IPS-NIHi7 (cell line): Measurements from ENCODE around the gene BMP4.
"Not testable (repeated sequence)": the region's sequence is repeated elsewhere in the genome, so short reads cannot be mapped to it uniquely, and the experiment has no call there.

ENCODE experiments used
- DNase-seq: peaks from one replicate; pipeline ENCODE4 v3.0.0; 2012; ENCODE audit warnings: mixed read lengths; ENCODE audit errors: extremely low spot score

BMP4 gene

DNA sequence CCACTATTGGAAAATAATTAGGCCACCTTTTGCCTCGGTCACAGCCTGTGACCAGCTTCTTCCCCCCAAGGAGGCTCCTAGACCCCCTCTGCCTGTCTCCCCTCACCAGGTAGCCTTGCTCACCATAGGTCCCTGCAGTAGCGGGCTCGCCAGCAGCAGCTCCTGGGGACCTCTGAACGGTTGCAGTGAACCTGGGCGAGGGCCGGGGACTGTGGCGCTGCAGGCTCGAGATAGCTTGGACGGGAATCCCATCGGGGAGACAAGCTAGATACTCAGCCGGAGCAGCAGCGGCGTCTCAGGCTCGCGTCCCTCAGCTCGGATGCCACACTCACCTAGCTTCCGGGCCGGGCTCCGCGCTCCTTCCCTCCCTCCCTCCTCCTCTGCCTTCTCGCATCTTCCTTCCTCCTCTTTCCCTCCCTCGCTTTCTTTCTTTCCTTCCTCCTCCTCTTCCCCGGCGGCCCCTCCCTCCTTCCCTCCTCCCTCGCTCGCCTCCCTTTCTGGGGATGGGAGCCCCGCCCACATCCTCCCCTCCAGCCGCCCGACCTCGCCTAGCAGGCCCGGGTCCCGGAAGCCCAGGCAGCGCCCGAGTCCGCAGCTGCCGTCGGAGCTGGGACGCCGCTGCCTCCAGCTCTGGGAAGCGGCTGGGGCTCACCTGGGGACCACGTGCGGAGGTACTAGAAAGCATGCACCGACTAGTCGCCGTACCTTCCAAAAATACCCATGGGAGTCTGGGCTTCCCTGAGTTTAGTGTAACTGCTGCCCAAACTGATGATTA lies at the start of gene BMP4:
Gene BMP4, minus strand, starts transcription at position 399 of the 775 bp plus-strand sequence. CDS start 4,603 bp downstream, outside the sequence.
- DNase-seq, result peak; percentile 86

GRCh38 chr14:54003064-54003463 lies 46.4 kb upstream of the BMP4 start:
- DNase-seq, result no peak

DNA sequence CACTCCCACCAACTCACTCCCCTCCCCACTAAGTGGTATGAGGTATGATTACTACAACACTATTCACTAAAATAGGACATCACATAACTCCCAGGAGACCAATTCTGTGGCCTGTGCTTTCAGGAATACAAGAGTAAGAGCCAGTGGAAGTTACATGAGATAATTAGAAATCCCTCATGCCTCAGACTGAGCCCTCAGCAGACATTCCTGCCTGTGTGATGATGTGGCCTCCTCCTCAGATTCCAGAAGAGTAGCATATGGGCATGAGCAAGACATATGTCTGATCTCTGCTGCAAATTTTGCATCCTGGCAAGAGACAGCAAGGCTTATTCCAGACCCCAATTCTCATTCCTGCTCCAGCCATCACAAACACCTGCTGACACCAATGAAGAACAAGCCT lies 46.0 kb upstream of the BMP4 start:
- no peak for DNase-seq

- DNase-seq, result peak; percentile 52
Measured at GRCh38 chr14:54001189-54001878, 44.7 kb upstream of the BMP4 start.

GRCh38 chr14:54000341-54000811 lies 43.8 kb upstream of the BMP4 start:
- DNase-seq, result no peak

GRCh38 chr14:53999061-53999488 lies 42.5 kb upstream of the BMP4 start:
- DNase-seq, result no peak

- DNase-seq, result no peak
Measured at GRCh38 chr14:53996041-53996440, 39.4 kb upstream of the BMP4 start.

DNA sequence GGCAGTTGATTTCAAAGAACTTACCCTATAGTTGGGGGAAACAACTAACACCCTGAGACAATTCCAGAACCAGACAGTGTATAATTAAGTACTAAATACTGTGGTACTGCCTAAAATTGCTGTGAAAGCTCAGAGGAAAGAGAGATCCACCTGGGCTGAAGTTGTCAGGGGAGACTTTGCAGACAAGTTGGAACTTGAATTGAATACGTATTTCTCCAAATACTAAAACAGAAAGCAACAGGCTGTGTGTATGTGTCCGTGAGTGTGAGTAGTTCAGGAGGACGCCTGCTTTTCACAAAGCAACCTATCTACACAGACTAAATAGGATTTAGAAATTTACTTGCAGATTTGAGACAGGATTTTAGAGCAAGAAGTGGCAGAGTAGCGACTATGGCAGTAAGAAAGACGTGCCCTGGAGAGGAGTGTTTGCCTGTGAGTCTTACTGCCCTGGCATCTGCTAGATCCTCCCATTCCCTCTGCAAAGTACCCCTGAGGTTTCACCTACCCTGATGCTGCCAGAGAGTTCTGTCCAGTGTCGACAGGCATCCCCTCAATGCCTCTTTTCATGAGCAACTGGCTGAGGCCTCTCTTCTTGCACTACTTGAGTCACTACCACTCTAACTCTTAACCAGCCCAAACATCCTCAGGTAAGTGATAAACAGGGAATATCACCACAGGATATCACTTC lies 37.4 kb upstream of the BMP4 start:
- no peak for DNase-seq

DNA sequence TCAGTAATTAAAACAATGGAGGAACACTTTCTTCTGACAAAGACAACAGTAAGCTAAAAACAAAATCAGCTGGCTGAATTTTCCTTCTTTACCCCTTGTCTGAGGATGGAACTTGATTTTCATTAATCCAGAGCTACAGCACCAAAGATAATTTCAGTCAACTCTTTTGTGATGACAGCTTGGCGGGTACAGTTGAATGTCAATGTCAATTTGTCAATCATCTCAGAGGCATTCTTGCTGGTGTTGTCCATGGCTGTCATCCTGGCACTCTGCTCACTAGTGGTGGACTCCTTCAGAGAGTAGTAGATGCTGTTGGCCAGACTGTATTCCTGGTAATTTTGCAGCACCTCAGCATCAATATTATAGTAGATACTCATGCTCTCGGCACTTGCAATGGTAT lies 34.4 kb upstream of the BMP4 start:
- no peak for DNase-seq

DNA sequence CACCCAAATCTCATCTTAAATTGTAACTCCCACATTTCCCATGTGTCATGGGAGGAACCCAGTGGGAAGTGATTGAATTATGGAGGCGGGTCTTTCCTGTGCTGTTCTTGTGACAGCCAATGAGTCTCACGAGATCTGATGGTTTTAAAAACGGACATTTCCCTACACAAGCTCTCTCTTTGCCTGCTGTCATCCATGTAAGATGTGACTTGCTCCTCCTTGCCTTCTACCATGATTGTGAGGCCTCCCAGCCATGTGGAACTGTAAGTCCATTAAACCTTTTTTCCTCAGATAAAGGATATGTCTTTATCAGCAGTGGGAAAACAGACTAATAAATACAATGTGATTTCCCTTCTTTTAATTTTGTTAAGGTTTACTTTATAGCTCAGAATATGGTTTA lies 30.1 kb upstream of the BMP4 start:
- not testable (repeated sequence) for DNase-seq

GRCh38 chr14:53984958-53985357 lies 28.3 kb upstream of the BMP4 start:
- not testable (repeated sequence) for DNase-seq

- no peak for DNase-seq
Measured at GRCh38 chr14:53983112-53983511, 26.5 kb upstream of the BMP4 start.

- DNase-seq, result no peak
Measured at GRCh38 chr14:53982546-53982945, 25.9 kb upstream of the BMP4 start.

DNA sequence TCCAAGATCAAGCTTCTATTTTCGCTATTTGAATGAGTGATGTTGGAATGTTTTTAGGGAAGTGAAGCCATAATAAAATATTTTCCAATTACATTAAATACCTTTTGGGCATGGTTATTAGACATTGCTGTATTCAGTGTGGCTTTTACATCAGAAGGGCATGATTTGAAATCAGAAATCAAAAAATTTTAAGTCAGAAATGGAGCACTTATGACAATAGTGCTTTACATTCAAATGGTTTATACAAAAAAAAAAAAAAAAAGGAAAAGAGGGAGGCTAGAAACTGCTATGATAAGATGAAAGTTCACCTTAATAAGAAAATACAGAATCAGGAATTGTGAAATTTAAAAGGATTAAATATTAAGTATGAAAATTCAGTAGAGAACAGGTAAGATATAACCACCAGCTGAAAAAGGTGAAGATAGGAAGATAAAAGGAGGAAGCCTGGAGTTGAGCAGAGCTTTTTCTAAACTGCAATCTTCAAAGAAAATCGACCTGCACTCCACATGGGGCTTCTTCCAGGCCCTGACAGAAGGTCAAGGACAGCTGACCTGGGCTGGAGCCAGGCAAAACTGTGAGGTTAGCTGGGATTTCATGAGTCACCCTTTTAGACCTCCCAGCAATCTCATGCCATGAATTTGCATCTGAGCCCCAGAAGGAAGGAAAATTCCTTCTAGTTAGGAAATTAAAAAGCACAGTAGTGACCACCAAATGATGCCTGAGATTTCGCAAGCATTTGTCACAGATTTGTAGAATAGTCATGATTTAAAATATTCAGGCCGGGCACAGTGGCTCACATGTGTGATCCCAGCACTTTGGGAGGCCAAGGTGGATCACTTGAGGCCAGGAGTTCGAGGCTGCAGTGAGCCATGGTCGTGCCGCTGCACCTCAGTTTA lies 23.4 kb upstream of the BMP4 start:
- DNase-seq, result peak; percentile 81

DNA sequence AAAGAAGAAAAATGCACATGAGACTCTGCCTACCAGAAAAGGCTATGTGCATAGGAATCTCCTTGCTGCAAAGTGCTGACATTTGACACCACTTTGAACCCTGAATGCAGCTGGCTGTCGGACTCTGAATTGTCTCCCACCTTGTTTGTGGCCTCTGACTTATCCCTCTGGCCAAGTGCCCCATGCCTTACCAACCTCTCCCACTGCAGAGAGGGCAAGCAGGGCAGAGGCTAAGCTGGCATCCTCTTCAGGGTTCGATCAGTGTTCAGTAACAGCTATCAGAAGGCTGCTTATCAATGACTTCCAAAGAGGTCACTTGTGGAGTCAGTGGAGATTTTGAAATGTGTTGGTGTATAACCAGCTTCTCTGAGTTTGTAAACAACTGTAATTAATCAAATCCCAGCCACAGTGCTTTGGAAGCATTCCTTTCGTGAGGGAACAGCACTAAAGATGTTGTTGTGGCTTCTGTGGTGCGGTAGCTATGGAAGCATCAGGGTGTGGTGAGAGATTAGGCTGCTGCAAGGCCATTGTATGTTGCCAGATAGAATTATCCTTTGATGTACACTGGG lies 22.6 kb upstream of the BMP4 start:
- no peak for DNase-seq

DNA sequence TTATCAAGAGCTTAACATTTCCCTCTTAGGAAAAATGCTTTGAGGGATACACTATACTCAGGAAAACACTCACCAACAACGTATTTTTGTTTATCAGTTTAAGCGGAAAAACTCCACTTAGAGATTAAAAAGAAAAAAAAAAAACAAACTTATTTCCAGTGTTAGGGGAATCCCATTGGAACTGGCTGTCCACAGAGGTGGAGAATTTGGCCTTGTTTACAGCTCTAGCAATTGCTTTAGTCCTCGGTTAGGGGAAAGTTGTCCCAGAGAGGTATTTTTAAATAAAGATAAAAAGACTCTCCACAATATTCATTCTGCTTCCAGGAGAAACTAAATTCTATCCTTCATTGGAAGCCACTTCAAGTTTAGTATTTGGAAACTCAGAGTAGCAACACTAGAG lies 21.6 kb upstream of the BMP4 start:
- no peak for DNase-seq

GRCh38 chr14:53975444-53975843 lies 18.8 kb upstream of the BMP4 start:
- no peak for DNase-seq

- no peak for DNase-seq
Measured at GRCh38 chr14:53971521-53971920, 14.9 kb upstream of the BMP4 start.

DNA sequence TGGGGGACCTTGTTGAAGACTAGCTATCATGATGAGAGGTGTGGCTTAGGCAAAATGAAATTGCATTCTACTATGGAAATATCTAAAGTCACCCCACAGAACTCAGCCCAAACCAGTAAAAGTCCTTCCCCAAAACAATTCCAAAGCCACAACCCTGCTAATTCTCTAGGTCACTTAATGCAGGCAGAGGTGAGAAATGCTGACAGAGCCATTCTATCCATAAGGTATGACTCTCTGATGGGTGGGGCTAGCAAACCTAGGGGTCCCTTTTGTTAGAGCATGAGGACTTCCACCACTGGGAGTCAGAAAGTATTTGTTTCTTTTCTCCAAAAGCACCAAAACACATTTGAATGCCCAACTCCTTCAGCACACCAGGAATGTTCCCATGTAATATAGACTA lies 12.7 kb upstream of the BMP4 start:
- no peak for DNase-seq

- no peak for DNase-seq
Measured at GRCh38 chr14:53968726-53969125, 12.1 kb upstream of the BMP4 start.

DNA sequence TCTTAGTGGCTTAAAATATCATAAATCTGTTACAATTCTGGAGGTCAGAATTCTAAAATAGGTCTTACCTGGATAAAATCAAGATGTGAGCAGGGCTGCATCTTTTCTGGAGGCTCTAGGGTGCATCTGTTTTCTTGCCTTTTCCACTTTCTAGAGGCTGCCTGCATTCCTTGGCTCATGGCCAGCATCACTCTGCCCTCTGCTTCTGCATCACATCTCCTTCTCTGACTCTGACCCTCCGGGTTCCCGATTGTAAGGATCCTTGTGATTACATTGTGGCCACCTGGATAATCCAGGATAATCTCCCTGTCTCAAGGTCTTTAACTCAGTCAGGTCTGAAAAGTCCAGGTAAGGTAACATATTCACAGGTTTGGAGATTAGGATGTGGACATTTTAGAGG lies 11.0 kb upstream of the BMP4 start:
- no peak for DNase-seq
